Transverse colon (tissue), 3 donors: Measurements from ENCODE around the gene GATB.

ENCODE experiments used
- EP300 ChIP-seq: sonication (generic); formaldehyde crosslinking; IDR thresholded peaks from one replicate; pipeline ENCODE4 v1.6.1; 2017; ENCODE audit warnings: antibody characterized with exemption, low read depth
- POLR2AphosphoS5 ChIP-seq, 3 donors: sonication (generic); formaldehyde crosslinking; IDR thresholded peaks; one replicate each; pipeline ENCODE4 v1.6.1; 2016; ENCODE audit warnings: antibody characterized with exemption in 3 of 3

DNA sequence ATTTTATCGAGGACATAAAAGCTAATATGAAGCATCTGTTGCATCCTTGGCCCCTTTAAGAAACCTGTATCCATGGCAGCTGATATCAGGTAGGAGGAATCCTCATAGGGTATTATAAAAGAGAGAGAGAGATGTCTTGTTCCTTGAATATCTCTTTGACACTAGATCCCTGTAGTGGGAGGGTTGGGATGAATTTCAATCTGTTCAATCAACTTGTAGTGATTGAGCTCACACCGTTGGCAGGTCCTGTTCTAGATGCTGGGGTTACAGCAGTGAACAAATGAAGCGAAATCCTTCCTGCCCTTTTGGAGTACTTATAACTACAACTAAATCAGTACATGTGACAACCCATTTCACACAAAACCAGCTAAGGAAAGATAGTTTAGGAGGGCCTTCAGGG lies 35.3 kb upstream of the GATB start:
- no peak for TF ChIP-seq EP300
- no peak for TF ChIP-seq POLR2AphosphoS5 (IDR thresholded peaks at IDR 0.05)
